Prostate gland (tissue), 2 donors: ENCODE results near the gene VLDLR.

Experiments used
- CTCF ChIP-seq, 4 experiments: fragments of 200-600 bp in 2 of 4; fragments of 450-650 bp in 2 of 4; sonication (generic) in 2 of 4; IDR thresholded peaks; 1 replicate in 3 of 4; 2 replicates in 1 of 4; pipeline ENCODE4 v1.5.1; 2016 to 2019; ENCODE audit warnings: antibody characterized with exemption in 4 of 4, mild to moderate bottlenecking in 2 of 4, moderate library complexity in 2 of 4
- POLR2A ChIP-seq: fragments of 450-650 bp; IDR thresholded peaks from one replicate; pipeline ENCODE4 v1.6.1; 2016; ENCODE audit warnings: antibody characterized with exemption, mild to moderate bottlenecking
- POLR2AphosphoS5 ChIP-seq: sonication (generic); formaldehyde crosslinking; IDR thresholded peaks from one replicate; pipeline ENCODE4 v1.6.1; 2017; ENCODE audit warnings: antibody characterized with exemption

- TF ChIP-seq POLR2A = no peak
- TF ChIP-seq CTCF (IDR thresholded peaks at IDR 0.05) = no peak
- TF ChIP-seq POLR2AphosphoS5 = no peak
These were observed 75.9 kb downstream of the VLDLR start for GRCh38 chr9:2697492-2697891.
